Stimulated activated naive CD8-positive, alpha-beta T cell treated with anti-CD3 and anti-CD28 coated beads, Interleukin-15, Interleukin-2, amounts not matched to agents 100 U/mL and 50 U/mL, for 24 hours (primary cell): ENCODE data around the gene HPSE.

ENCODE experiments used
- ATAC-seq: fragments of 150-1000 bp; cut with Tn5 transposase; one replicate; pipeline ENCODE4 v1.10.0; 2021
- DNase-seq: peaks from one replicate; pipeline ENCODE4 v3.0.0; 2021

HPSE gene

DNA sequence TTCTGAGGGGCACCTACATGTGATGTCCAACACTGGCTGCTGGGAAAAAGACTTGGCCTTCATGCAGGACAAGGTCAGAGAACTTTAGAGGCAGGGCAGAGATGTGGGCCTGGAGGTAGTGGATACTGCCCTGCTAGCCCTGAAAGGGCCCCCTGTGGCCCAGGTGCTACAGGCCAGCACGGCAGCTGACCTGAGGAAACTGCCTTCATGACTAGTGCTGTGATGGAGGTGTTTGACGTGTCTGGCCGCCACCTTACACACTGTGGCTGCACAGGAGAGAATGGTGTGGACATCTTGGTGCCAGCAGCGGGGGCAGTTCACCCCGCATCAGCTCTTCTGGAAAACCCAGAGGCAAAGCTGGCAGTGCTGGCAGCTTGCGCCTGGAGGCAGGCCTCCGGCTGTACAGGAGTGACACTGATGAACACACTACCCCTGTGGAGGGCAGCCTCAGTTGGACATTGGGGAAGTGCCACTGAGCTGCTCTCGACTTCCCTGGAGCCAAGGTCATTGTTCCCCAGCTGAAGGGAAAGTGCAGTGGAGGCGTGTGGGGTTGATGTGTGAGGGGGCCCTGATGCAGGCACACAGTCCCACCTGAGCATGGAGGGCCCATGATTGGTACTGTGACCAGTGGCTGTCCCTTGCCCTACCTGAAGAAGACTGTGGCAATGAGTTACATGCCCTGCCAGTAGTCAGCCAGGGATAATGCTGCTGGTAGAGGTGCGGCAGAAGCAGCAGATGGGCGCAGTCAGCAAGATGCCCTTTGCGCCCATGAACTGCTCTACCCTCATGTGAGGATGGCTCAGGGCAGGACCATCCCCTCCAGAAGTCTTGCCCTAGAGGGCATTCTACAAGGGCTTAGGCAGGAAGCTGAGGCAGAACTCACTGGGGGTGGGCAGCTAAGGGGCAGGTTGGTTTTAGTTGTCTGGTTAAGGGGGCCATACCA lies 87.0 kb downstream of the HPSE start:
- no peak for ATAC-seq

More for the DNA sequence above, 87.0 kb downstream of the HPSE start:
- no peak for DNase-seq
